Breast epithelium (tissue), 3 donors: ENCODE measurements around the gene PRRC1.

Experiments
- POLR2A ChIP-seq: fragments of 450-650 bp; IDR thresholded peaks from one replicate; pipeline ENCODE4 v1.6.1; 2016; ENCODE audit warnings: antibody characterized with exemption, mild to moderate bottlenecking, moderate library complexity
- TF ChIP-seq, protein P1 (sequence below), 3 donors: fragments of 450-650 bp; IDR thresholded peaks; one replicate each; pipeline ENCODE4 v1.5.1; 2016 to 2017; ENCODE audit warnings: antibody characterized with exemption in 3 of 3, mild to moderate bottlenecking in 3 of 3, moderate library complexity in 3 of 3

- TF ChIP-seq, protein P1, sequence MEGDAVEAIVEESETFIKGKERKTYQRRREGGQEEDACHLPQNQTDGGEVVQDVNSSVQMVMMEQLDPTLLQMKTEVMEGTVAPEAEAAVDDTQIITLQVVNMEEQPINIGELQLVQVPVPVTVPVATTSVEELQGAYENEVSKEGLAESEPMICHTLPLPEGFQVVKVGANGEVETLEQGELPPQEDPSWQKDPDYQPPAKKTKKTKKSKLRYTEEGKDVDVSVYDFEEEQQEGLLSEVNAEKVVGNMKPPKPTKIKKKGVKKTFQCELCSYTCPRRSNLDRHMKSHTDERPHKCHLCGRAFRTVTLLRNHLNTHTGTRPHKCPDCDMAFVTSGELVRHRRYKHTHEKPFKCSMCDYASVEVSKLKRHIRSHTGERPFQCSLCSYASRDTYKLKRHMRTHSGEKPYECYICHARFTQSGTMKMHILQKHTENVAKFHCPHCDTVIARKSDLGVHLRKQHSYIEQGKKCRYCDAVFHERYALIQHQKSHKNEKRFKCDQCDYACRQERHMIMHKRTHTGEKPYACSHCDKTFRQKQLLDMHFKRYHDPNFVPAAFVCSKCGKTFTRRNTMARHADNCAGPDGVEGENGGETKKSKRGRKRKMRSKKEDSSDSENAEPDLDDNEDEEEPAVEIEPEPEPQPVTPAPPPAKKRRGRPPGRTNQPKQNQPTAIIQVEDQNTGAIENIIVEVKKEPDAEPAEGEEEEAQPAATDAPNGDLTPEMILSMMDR (IDR thresholded peaks at IDR 0.05) = no peak
- TF ChIP-seq POLR2A = no peak
Measured at GRCh38 chr5:127572930-127573329, 55.5 kb downstream of the PRRC1 start.
